Mesodermal cell (in vitro differentiated cells): ENCODE results near the gene C12orf42.

Source experiments
- H3K27ac ChIP-seq: 2 replicates; pipeline ENCODE4 v1.7.0; 2013; ENCODE audit warnings: mild to moderate bottlenecking, low read depth, low read length, moderate library complexity; ENCODE audit not compliant: severe bottlenecking
- H3K36me3 ChIP-seq: 2 replicates; pipeline ENCODE4 v1.7.1; 2013; ENCODE audit warnings: mild to moderate bottlenecking, low read length, moderate library complexity; ENCODE audit not compliant: control insufficient read depth, insufficient read depth
- H3K4me1 ChIP-seq: one replicate; pipeline ENCODE4 v1.7.1; 2013; ENCODE audit warnings: mild to moderate bottlenecking, low read length; ENCODE audit not compliant: insufficient read depth, control insufficient read depth, poor library complexity, severe bottlenecking
- H3K4me3 ChIP-seq: 2 replicates; pipeline ENCODE4 v1.7.0; 2013; ENCODE audit warnings: low read length, control low read depth, mild to moderate bottlenecking; ENCODE audit not compliant: insufficient read depth, poor library complexity, severe bottlenecking; ENCODE audit errors: extremely low read depth
- H3K9me3 ChIP-seq: 2 replicates; pipeline ENCODE4 v1.7.1; 2013; ENCODE audit warnings: mild to moderate bottlenecking, low read length, moderate library complexity; ENCODE audit not compliant: control insufficient read depth
- WGBS, 2 experiments: methylation state at CpG; one replicate each; pipeline ENCODE4 v1.1.5; 2013; ENCODE audit warnings: missing lambda C conversion rate in 2 of 2; ENCODE audit not compliant: insufficient coverage in 2 of 2; 5-methylcytosine and 5-hydroxymethylcytosine counted together

Gene C12orf42

GRCh38 chr12:103312742-103313354 is 182.9 kb downstream of the C12orf42 start:
- WGBS, 2 experiments: 89 to 100% methylated on average over 1 of the region's 3 CpGs

GRCh38 chr12:103310546-103311270 is 185.1 kb downstream of the C12orf42 start:
- H3K4me1 ChIP-seq: no peaks in the 10 kb centered on the region
- H3K4me3 ChIP-seq: no peak overlapping the region
- H3K36me3 ChIP-seq: no peaks in the 10 kb centered on the region
- H3K9me3 ChIP-seq: no peaks in the 10 kb centered on the region
- WGBS, 2 experiments: 81 to 100% methylated on average over 2 to 4 of the region's 5 CpGs
- no peak overlapping the region for H3K27ac ChIP-seq

More at GRCh38 chr12:103312742-103313354, 182.9 kb downstream of the C12orf42 start:
- H3K9me3 ChIP-seq: no peaks in the 10 kb centered on the region
- H3K36me3 ChIP-seq: no peaks in the 10 kb centered on the region
- no peak overlapping the region for H3K27ac ChIP-seq
- no peak overlapping the region for H3K4me3 ChIP-seq
- no peaks in the 10 kb centered on the region for H3K4me1 ChIP-seq

GRCh38 chr12:103308396-103308795 is 187.4 kb downstream of the C12orf42 start:
- H3K27ac ChIP-seq: no peak overlapping the region
- 70 to 75% methylated on average over 1 of the region's 1 CpG for WGBS, 2 experiments
- no peak overlapping the region for H3K4me3 ChIP-seq
- H3K9me3 ChIP-seq: no peaks in the 10 kb centered on the region
- no peaks in the 10 kb centered on the region for H3K4me1 ChIP-seq
- no peaks in the 10 kb centered on the region for H3K36me3 ChIP-seq

GRCh38 chr12:103303484-103303883 is 192.3 kb downstream of the C12orf42 start:
- Histone ChIP-seq H3K9me3 (no peaks in the 10 kb centered on the region), H3K4me3 (no peak overlapping the region), H3K4me1 (no peaks in the 10 kb centered on the region), H3K36me3 (no peaks in the 10 kb centered on the region), H3K27ac (no peak overlapping the region)
- 100% methylated on average over 1 of the region's 2 CpGs; no CpG with 5 or more reads in 1 of the 2 experiments for WGBS, 2 experiments

- WGBS, 2 experiments: 25 to 37% methylated on average over 19 to 30 of the region's 43 CpGs
- Histone ChIP-seq H3K9me3 (no peaks in the 10 kb centered on the region), H3K4me3 (no peak overlapping the region), H3K27ac (no peak overlapping the region), H3K4me1 (no peaks in the 10 kb centered on the region), H3K36me3 (no peaks in the 10 kb centered on the region)
Observed at GRCh38 chr12:103301642-103302591, 193.9 kb downstream of the C12orf42 start.

GRCh38 chr12:103288016-103288415 is 207.8 kb downstream of the C12orf42 start:
- Histone ChIP-seq H3K9me3 (peaks cover 5% of the 10 kb centered on the region), H3K36me3 (no peaks in the 10 kb centered on the region), H3K4me3 (no peak overlapping the region), H3K4me1 (no peaks in the 10 kb centered on the region), H3K27ac (no peak overlapping the region)
- 76 to 100% methylated on average over 2 of the region's 3 CpGs for WGBS, 2 experiments

GRCh38 chr12:103282124-103282523 is 213.6 kb downstream of the C12orf42 start:
- Histone ChIP-seq H3K9me3 (no peaks in the 10 kb centered on the region), H3K4me1 (no peaks in the 10 kb centered on the region), H3K27ac (no peak overlapping the region), H3K36me3 (no peaks in the 10 kb centered on the region), H3K4me3 (no peak overlapping the region)
- 50 to 83% methylated on average over 1 of the region's 2 CpGs for WGBS, 2 experiments

GRCh38 chr12:103279444-103279843 is 216.3 kb downstream of the C12orf42 start:
- H3K27ac ChIP-seq: no peak overlapping the region

GRCh38 chr12:103278329-103278728 is 217.4 kb downstream of the C12orf42 start:
- no peaks in the 10 kb centered on the region for H3K4me1 ChIP-seq
- H3K9me3 ChIP-seq: no peaks in the 10 kb centered on the region
- H3K27ac ChIP-seq: no peak overlapping the region
- H3K4me3 ChIP-seq: no peak overlapping the region
- 76 to 83% methylated on average over 3 of the region's 3 CpGs for WGBS, 2 experiments
- no peaks in the 10 kb centered on the region for H3K36me3 ChIP-seq

More at GRCh38 chr12:103279444-103279843, 216.3 kb downstream of the C12orf42 start:
- H3K4me1 ChIP-seq: no peaks in the 10 kb centered on the region
- H3K9me3 ChIP-seq: no peaks in the 10 kb centered on the region
- no peaks in the 10 kb centered on the region for H3K36me3 ChIP-seq
- no peak overlapping the region for H3K4me3 ChIP-seq
- WGBS, 2 experiments: 83 to 90% methylated on average over 2 of the region's 2 CpGs

GRCh38 chr12:103273645-103274044 is 222.1 kb downstream of the C12orf42 start:
- Histone ChIP-seq H3K36me3 (no peaks in the 10 kb centered on the region), H3K4me3 (no peak overlapping the region), H3K27ac (no peak overlapping the region), H3K4me1 (no peaks in the 10 kb centered on the region), H3K9me3 (no peaks in the 10 kb centered on the region)
- WGBS, 2 experiments: 52 to 72% methylated on average over 2 to 3 of the region's 3 CpGs
